ENCODE data around the gene PLIN1. TPM values are rescaled to one million over a fixed set of nuclear protein-coding genes. Genes with fewer than 3 reads are reported as not detected.

The PLIN1 gene
- total RNA-seq, 1 experiment from 2014 or later = 0.32 TPM

GRCh38 chr15:89654301-89654761, 24.8 kb downstream of the PLIN1 start (continued):
- TF ChIP-seq REST (IDR thresholded peaks at IDR 0.05; ENCODE audit: low read depth) = no peak

GRCh38 chr15:89653578-89653977, 25.6 kb downstream of the PLIN1 start:
- CTCF ChIA-PET = no interaction called here
- Histone ChIP-seq H3K9me3 (ENCODE audit: control insufficient read depth in 1 of 2, insufficient read depth in 1 of 2, low read depth in 1 of 2, low read length in 2 of 2) (no peaks in the 10 kb centered on the region), H2AFZ (ENCODE audit: low read depth, low read length, poor library complexity, severe bottlenecking) (no peak overlapping the region), H3K79me2 (ENCODE audit: insufficient read depth, low read length) (no peaks in the 10 kb centered on the region), H3K4me2 (ENCODE audit: low read length) (no peak overlapping the region), H3K9me2 (ENCODE audit: insufficient read depth) (no peaks in the 10 kb centered on the region), H4K20me1 (ENCODE audit: insufficient read depth) (no peaks in the 10 kb centered on the region), H3K27me3 (ENCODE audit: insufficient read depth, low read length) (no peaks in the 10 kb centered on the region), H3K9ac (ENCODE audit: low read length) (no peak overlapping the region), H3K4me1 (ENCODE audit: control insufficient read depth in 1 of 2, insufficient read depth in 2 of 2, low read length in 2 of 2) (no peaks in the 10 kb centered on the region), H3K27ac (ENCODE audit: low read depth, low read length) (no peak overlapping the region), H3K4me3 (replicated peaks in 1 of 2; ENCODE audit: low read depth in 1 of 2, low read length in 2 of 2) (no peak overlapping the region), H3K36me3 (ENCODE audit: control insufficient read depth in 1 of 2, insufficient read depth in 2 of 2, low read length in 2 of 2) (no peaks in the 10 kb centered on the region)
- BruUV-seq (replicated peaks) = no TSS peak
- POLR2A ChIA-PET = no interaction called here
- DNase-seq (ENCODE audit: low read depth, low spot score) (no peak), ATAC-seq (no peak)
- TF ChIP-seq FOSL1 (IDR thresholded peaks at IDR 0.05; ENCODE audit: low read depth) = no peak
- no peak for TF ChIP-seq EZH2phosphoT487 (IDR thresholded peaks at IDR 0.05; ENCODE audit: borderline replicate concordance)
- no peak for TF ChIP-seq SRF (IDR thresholded peaks at IDR 0.05; ENCODE audit: low read depth)
- TF ChIP-seq ZBTB33 (IDR thresholded peaks at IDR 0.05; ENCODE audit: extremely low read depth, insufficient replicate concordance, low read length) = no peak
- no peak for TF ChIP-seq REST (IDR thresholded peaks at IDR 0.05; ENCODE audit: low read depth)
- TF ChIP-seq CBX3 (IDR thresholded peaks at IDR 0.05; ENCODE audit: low read depth) = no peak
- no peak for TF ChIP-seq ELF1 (IDR thresholded peaks at IDR 0.05; ENCODE audit: borderline replicate concordance, low read depth)
- no peak for TF ChIP-seq YY1 (IDR thresholded peaks at IDR 0.05; ENCODE audit: extremely low read depth, insufficient replicate concordance, low read depth, low read length)
- TF ChIP-seq EZH2 (IDR thresholded peaks at IDR 0.05) = no peak
- RAD21 ChIA-PET (ENCODE audit: low non-redundant PET in 1 of 2, low total read pairs in 2 of 2, uncharacterized antibody in 2 of 2, unreplicated experiment in 2 of 2) = no interaction called here
- intact Hi-C loops (cut with micrococcal nuclease) = no loop called here
